LNCAP (cell line): ENCODE data around the gene PLXNC1.

ENCODE experiments used
- TF ChIP-seq, protein P1 (sequence below): fragments of 450-650 bp; IDR thresholded peaks from 2 replicates; pipeline ENCODE4 v1.5.1; 2017; ENCODE audit warnings: mild to moderate bottlenecking

Gene PLXNC1

DNA sequence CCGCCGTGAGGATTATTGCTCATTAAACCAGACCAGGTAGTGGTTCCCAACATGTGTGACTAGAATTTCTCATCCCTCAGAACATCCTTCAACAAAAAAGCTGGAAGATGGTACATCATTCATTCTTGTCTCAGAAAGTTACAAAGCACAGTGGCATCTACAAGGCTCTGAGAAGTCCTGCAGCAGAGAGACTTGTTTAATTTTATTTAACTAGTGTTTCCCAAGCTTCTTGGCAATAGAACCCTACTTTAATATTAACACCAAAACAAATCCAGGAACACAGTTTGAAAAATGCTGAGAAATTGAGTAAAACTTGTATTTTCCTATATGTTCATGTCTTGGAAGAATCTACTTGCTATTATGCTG lies 54.8 kb downstream of the PLXNC1 start:
- TF ChIP-seq, protein P1, sequence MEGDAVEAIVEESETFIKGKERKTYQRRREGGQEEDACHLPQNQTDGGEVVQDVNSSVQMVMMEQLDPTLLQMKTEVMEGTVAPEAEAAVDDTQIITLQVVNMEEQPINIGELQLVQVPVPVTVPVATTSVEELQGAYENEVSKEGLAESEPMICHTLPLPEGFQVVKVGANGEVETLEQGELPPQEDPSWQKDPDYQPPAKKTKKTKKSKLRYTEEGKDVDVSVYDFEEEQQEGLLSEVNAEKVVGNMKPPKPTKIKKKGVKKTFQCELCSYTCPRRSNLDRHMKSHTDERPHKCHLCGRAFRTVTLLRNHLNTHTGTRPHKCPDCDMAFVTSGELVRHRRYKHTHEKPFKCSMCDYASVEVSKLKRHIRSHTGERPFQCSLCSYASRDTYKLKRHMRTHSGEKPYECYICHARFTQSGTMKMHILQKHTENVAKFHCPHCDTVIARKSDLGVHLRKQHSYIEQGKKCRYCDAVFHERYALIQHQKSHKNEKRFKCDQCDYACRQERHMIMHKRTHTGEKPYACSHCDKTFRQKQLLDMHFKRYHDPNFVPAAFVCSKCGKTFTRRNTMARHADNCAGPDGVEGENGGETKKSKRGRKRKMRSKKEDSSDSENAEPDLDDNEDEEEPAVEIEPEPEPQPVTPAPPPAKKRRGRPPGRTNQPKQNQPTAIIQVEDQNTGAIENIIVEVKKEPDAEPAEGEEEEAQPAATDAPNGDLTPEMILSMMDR: no peak

DNA sequence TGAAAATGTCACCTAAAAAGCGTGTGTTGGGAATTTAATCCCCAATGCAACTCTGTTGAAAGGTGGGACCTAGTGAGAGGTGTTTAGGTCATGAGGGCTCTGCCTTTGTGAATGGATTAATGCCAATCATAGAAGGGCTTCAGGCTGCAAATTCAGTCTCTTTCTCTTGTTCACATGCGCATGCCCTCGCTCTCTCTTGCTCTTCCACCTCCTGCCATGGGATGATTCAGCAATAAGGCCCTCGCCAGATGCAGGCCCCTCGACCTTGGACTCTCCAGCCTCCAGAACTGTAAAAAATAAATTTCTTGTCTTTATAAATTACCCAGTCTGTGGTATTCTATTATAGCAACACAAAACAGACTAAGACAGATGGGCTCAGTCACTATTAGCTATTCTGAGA lies 55.4 kb downstream of the PLXNC1 start:
- TF ChIP-seq, protein P1: no peak

DNA sequence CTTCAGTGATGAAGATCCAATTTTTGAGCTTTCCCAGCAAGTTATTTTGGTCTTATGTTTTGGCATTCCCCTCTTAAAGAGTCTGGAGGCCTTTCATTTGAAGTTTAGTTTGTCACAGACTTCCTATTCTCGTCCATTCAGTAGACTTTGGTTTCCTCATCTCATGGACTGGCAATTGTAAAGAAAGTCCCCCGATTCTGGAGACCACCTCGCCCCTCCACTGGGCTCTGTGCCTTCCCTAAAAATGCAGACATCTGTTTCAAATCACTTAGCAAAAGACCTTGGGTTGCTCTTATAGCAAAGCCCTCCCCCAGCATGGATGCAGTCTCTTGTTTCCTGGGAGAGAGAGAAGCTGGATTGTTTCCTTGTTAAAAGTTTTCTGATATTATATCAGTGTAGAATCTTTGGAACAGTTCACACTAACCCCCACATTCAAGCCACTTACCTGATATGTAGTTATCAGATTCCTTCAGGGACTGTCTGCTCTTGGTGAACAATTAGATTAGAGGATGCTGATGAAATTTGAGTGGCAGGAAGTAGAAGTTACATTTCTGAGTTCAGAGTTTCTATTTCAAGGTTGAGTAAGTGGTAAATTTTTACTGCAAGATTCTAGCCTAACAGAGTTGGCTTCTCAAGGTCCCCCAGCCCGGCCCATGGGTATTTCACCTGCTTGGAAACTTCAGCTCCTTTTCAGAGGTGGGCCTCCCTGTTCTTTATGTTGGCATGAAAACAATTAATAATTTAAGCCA lies 56.3 kb downstream of the PLXNC1 start:
- TF ChIP-seq, protein P1: no peak

DNA sequence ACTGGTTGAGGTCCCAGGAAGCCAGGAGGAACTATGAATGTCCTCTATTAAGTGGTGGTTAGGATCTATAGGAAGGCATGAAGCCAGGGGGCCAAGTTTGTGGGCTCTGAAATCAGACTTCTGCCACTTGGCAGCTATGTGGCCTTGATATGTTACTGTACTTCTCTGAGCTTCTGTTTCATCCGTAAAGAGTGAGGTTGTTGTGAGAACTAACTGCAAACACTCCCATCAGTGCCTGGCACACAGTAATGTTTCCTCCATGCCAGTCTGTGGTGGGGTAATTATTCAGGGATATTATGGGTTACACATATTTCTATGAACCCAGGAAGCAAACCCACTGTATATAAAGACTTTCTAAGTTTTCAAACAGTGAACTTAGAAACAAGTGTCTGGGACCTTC lies 57.4 kb downstream of the PLXNC1 start:
- TF ChIP-seq, protein P1: no peak

DNA sequence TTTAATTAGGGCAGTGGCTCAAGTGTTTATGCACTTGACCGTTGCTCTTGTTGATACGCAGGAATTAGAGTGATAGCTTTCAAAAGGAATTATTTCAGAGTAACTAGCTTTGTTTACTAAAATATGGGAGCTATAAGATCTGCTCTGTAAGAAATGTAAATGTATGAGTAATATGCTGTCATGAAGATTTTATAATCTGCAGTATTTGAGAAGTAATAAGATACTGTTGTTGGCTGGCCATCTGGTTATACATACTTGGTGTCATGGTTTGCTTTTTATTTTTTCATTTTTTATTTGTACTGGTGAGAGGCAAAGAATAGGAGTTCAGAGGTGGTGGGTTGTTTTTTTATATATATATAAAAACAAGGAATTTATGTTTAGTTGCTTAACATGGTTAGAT lies 58.5 kb downstream of the PLXNC1 start:
- TF ChIP-seq, protein P1: no peak

DNA sequence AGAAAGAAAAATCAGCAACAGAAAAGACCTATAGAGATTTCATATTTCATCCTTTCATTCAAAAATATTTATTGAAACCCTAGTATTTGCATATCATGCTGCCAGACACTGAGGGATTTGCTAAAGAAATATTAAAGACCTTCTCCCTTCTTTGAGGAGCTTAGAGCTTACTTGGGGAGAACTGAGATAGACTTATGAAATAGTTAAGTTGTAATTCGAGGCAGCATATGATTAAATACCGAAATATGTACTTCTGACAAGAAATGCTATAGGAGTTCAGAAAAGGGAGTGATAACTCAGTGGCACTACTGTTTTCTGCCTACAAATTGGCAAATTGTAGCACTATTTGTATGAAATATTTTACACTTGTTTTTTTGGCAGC lies 59.1 kb downstream of the PLXNC1 start:
- TF ChIP-seq, protein P1: no peak

DNA sequence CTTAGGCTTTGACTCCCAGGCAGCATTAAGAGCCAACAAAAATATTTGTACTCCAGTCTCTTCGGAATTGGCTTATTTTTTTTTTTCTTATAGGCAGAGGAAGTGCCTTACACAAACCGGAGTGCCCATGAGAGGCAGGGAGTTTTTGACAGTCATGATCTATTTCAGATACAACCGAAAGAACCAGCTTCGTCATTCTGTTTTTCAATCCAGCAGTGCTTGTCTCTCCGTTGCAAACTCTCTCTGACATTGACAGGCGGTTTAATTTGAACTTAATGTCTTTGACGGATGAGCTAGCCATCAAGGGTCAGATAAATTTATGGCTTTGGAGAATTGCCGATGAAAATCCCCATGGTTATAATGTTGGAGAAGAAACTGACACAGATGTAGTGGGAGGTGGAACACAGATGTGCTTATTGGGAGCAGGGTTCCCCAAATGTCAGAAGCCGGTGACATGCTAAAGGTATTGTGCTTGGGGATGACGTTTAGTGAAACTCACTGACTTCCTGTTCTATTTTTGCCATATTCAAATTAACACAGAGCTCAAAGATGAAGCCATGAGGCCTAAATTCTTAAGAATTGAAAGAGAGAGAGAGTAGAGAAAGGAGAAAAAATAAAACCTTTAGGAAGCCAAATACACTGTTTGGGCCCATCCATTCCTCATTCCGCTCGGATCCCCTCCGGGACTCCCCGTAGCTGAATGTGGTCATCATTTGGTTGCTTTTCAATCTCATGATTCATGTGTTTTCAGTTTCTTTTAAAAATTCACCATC lies 59.7 kb downstream of the PLXNC1 start:
- TF ChIP-seq, protein P1: no peak
